Measurements from ENCODE around the gene BAZ2B. TPM values are rescaled to one million over a fixed set of nuclear protein-coding genes. Genes with fewer than 3 reads are reported as not detected.
A peak's percentile ranks its signal among the peaks of the same experiment; 100 is the strongest.

BAZ2B gene
- total RNA-seq, 1 experiment from 2014 or later, result 37.6 TPM

DNA sequence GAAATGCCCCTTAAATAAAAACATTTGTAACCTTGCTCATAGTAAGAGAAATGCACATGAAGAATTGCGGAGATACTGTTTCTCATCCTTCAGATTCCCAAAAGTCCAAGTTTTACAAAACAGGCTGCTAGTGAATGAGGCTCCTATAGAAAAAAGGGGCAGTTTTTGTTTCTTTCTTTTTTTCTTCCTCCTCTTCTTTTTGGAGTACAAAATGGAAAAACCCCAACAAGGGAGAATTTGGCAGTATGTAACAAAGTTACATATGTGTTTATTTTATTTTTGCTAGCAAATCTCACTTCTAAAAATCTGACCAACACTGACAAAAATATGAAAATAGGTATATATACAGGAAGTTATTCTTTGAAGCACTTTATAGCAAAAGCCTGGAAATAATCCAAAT, 7.1 kb upstream of the BAZ2B start:
- in situ Hi-C loops (cut with HindIII; ENCODE audit: low pct_unique_long_range_greater_than_20kb, low sequenced_read_pairs), result loop anchor here (25.0 kb wide), 1 partner anchor 89 kb away; the partner anchor contains the start of gene MARCHF7
- no peak for DNase-seq (ENCODE audit: low read depth, low spot score)

DNA sequence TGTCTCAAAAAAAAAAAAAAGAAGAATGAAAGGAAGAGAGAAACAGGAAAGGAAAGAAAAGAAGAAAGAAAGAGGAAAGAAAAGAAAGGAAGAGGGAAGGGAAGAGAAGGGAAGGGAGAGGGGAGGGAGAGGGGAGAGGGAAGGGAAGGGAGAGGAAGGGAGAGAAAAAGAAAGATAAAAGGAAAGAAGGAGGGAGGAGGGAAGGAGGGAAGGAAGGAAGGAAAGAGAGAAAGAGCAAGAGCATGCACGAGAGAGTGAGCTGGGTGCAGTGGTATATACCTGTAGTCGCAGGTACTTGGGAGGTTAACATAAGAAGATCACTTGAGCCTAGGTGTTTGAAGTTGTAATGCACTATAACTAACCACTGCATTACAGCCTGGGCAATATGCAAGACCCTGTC, 6.6 kb upstream of the BAZ2B start:
- in situ Hi-C loops (cut with HindIII; ENCODE audit: low pct_unique_long_range_greater_than_20kb, low sequenced_read_pairs), result loop anchor here (25.0 kb wide), 1 partner anchor 89 kb away; the partner anchor contains the start of gene MARCHF7
- DNase-seq (ENCODE audit: low read depth, low spot score), result no peak

DNA sequence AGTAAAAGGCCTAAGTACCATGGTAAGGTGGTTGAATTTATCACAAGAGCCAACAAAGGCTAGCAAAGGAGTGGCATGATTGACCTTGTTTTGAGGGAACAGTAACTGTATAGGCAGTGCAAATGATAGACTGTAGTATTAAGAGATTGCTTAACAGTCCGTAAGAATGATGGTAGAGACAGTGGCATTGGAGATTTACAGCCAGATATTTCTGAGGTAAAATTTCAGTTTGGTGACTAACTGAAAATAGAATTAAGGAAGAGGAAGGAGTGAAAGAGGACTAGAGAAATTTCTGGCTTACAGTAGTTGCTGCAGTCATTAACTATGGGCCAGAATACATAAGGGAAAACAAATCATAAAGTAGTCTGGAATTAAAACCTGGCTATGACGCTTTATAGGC, 4.4 kb upstream of the BAZ2B start:
- in situ Hi-C loops (cut with HindIII; ENCODE audit: low pct_unique_long_range_greater_than_20kb, low sequenced_read_pairs), result loop anchor here (25.0 kb wide), 1 partner anchor 92 kb away; the partner anchor contains the start of gene MARCHF7

DNA sequence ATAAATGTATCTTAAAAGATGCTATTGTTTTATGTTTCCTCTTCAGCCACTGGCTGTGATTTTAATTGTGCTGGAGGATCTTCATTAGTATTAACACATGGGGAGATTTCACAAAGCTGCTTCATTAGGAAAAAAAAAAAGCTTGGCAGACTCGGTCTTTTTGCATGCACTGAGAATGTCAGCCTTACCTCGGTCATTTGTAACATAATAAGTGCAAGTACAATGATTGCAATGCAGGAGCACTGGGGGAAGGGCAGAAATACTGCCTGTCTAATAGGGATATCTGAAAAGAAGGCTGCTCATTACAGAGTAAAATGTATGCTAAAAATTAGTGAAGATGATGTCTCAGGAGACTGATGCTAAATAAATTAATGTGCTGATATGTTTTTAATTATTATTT, 1.3 kb upstream of the BAZ2B start:
- in situ Hi-C loops (cut with HindIII; ENCODE audit: low pct_unique_long_range_greater_than_20kb, low sequenced_read_pairs), result loop anchor here (25.0 kb wide), 1 partner anchor 95 kb away; the partner anchor contains the start of gene MARCHF7
- no peak for DNase-seq (ENCODE audit: low read depth, low spot score)

More for the DNA sequence above, 4.4 kb upstream of the BAZ2B start:
- DNase-seq (ENCODE audit: low read depth, low spot score), result no peak

DNA sequence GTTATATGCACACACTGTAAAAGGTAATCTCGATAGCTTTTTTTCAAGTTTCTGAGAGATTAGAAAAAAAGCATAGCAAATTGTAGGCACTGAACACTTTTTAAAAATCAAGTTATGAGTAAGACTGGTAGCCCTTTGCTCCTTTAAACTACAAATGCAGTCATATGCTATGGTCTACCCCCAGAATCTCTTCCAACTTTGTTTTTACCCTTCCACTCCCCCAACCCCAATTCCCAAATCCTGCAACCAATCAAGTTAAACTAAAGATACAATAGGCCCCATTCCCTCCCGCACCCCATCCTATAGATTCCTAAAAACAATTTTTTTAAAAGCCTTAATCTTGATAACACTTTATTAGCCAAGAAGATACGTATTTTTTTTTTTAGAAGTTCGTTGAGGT, 752 bp upstream of the BAZ2B start:
- in situ Hi-C loops (cut with HindIII; ENCODE audit: low pct_unique_long_range_greater_than_20kb, low sequenced_read_pairs), result loop anchor here (25.0 kb wide), 1 partner anchor 95 kb away; the partner anchor contains the start of gene MARCHF7
- no peak for DNase-seq (ENCODE audit: low read depth, low spot score)

DNA sequence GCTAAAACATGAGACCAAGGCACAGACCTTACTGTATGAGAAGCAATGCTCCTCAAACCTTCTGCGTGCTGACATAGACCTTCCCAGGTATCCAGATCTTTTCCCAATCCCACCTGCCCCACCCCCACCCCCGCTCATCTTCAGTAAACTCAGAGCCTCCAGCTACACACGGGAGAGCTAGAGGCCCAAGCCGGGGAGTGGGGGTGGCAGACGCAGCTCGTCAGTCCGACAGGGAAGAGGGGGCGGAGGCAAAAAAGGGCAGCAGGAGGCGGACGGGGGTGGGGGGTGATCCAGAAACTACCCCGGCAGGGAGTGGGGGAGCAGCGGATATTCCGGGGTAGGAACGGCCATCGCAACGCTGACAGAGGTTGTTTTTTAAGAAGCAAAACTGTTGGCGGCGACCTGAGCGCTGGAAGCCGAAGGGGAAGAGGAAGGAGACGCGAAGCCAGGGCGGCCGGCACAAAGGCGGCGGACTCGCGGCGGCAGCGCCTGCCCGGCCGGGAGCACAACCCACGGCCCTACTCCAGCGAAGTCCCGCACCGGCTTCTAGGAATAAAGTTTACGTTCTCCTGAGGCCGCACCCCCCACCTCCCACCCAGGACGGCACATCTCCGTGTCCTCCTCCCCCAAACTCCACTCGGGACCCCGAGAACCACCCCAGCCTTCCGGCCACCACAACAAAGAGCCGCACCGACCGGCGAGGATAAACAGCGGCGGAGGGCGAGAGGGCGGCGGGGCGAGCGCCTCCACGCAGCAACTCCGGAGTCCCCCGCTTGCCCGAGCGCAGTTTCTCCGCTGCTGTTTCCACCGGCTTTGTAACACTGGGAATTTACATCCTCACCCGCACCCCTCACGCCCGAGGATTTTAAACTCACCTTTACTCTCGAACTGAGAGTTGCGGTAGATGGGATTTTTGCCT, 722 bp downstream of the BAZ2B start:
- in situ Hi-C loops (cut with HindIII; ENCODE audit: low pct_unique_long_range_greater_than_20kb, low sequenced_read_pairs), result loop anchor here (25.0 kb wide), 1 partner anchor 97 kb away; the partner anchor contains the start of gene MARCHF7
- peak; percentile 94 for DNase-seq (ENCODE audit: low read depth, low spot score)

DNA sequence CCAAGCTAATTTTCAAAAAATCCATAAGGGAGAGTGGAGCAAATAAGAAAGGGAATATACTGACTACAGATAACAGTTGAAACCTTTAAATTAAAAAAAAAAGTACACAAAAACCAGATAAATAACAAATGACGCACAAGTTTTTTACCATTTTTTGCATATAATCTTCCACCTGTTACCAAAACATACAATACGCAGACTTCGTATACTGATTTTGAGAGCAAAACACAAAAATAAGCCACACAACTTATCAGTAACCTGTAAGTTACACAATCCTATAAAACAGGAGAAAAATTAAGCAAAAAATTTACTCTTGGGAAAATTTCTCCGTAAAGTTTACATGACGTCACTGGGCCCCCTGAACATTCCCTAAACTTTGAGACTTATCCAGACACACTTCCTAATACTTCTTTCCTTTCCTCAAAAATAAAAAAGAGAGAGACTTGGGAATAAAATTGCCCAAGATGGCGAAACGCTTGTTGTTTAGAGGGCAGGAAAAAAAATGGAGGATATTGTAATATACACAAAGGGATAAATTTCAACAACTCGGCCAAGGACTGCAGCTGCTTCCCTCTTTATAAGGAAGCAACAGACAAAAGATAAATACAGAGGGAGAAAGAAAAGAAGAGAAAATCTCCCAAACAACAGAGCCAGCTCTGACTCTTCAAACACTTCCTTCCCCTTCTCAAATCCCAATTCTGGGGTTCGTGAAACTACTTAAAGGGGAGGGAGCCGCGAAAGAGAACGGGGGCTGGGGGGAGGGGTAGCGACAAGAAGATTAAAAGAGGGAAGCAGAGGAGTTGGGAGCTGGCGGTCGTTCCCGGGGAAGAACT, 1.6 kb downstream of the BAZ2B start:
- in situ Hi-C loops (cut with HindIII; ENCODE audit: low pct_unique_long_range_greater_than_20kb, low sequenced_read_pairs), result loop anchor here (25.0 kb wide), 1 partner anchor 98 kb away; the partner anchor contains the start of gene MARCHF7
- DNase-seq (ENCODE audit: low read depth, low spot score), result no peak

DNA sequence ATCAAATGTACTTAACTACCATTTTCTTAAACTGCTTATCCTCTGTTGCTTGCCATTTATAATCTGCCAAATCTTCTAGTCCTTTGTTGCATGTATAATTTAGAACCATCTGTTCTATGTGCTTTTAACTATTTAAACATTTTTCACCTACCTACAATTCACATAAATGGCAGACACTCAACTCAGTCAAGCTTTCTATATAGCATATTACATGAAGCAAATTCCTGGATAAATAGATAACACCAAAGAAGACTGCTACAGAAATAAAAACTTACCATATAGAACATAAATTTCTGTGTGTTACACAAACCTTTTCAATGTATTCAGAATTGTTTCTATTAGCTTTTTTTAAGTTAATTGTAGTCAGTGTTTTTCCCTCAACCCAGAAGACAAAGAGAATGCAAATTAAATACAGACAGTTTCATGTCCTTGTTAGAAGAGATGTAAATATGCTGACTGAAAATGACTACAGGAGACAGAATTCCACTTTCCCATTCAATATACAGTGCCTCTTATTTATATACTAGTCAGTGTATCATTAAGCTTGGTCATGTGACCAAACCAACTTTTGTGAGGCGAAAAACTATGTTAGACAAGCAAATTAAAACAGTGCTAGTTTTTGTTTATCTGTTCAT, 2.6 kb downstream of the BAZ2B start:
- in situ Hi-C loops (cut with HindIII; ENCODE audit: low pct_unique_long_range_greater_than_20kb, low sequenced_read_pairs), result loop anchor here (25.0 kb wide), 1 partner anchor 99 kb away; the partner anchor contains the start of gene MARCHF7
- DNase-seq (ENCODE audit: low read depth, low spot score), result peak; percentile 48

DNA sequence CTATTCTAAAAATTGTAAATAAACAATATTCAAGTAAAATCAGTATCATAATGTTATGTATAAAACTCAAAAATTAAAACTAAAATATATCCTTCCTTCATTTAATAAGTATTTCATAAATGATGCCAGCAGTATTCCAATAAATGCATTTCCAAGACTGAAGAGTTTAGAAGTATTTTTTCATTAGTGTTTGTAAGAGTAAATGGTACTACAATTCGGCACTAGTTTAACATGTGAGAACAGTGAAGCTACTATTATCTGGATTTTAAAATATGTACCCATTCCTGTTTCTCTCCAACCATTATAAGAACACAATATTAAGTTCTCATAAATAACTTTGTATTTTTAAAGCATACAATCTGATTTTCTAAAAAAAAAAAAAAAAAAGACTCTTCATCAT, 3.3 kb downstream of the BAZ2B start:
- DNase-seq (ENCODE audit: low read depth, low spot score), result no peak
- in situ Hi-C loops (cut with HindIII; ENCODE audit: low pct_unique_long_range_greater_than_20kb, low sequenced_read_pairs), result loop anchor here (25.0 kb wide), 1 partner anchor 99 kb away; the partner anchor contains the start of gene MARCHF7

DNA sequence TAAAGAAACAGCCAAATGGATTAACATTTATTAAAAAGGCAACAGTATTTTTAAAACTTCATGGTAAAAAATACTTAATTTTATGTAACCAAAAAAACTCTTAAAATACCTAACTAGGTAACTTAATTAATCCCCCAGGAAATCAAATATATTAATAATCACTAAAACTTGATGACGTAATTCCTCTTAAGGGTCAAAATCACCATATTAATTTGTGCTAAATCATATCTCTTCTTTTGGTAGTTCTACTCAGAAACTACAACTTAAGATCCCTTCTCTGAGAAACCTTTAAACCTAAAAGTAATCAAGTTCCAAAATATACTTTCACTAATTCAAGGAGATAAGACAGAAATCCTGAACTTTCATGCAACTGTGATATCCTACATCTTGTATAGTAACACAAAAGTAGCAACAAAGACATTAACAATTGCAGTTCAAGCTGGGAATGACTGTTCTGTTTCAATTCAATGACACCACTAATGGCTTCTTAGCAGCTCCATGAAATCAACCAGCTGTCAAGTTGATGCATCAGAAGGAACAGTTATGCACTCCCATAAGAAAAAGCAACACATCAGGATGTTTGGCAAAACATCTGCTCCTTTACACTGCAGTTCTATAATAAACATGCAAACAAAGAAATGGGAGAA, 4.0 kb downstream of the BAZ2B start:
- peak; percentile 48 for DNase-seq (ENCODE audit: low read depth, low spot score)
- in situ Hi-C loops (cut with HindIII; ENCODE audit: low pct_unique_long_range_greater_than_20kb, low sequenced_read_pairs), result loop anchor here (25.0 kb wide), 1 partner anchor 100 kb away; the partner anchor contains the start of gene MARCHF7

DNA sequence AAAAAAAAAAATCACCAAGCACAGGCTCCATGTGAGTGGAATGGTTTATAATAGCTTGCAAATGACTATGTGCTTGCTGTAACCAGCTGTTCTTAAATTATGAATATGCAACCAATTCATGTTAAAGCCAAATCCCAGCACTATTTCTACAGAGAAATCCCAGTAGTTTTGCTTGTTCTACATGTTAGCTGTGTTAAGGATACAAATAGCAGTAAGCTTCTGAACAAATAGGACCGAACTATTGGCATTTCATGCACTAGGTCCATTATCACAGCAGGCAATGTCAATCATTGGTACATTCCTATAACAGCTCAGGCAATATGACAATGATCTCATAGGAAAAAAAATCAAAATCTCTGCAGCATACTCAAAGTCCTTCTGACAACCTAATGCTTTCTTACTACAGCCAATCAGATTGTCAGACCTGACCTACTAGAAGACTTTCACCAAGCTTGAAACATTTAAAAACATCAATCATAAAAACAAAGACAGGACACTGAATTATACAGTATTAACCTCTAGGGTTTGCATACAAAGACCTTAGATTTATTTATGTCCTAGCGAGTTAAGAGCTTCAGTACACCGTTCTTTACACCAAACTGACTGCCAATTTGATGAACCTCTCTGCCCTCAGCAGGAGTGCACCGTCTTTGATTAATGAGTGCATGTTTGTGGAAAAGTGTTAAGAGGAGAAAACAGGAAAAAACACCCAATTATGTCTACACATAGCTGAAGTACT, 6.4 kb downstream of the BAZ2B start:
- in situ Hi-C loops (cut with HindIII; ENCODE audit: low pct_unique_long_range_greater_than_20kb, low sequenced_read_pairs), result loop anchor here (25.0 kb wide), 1 partner anchor 102 kb away; the partner anchor contains the start of gene MARCHF7

DNA sequence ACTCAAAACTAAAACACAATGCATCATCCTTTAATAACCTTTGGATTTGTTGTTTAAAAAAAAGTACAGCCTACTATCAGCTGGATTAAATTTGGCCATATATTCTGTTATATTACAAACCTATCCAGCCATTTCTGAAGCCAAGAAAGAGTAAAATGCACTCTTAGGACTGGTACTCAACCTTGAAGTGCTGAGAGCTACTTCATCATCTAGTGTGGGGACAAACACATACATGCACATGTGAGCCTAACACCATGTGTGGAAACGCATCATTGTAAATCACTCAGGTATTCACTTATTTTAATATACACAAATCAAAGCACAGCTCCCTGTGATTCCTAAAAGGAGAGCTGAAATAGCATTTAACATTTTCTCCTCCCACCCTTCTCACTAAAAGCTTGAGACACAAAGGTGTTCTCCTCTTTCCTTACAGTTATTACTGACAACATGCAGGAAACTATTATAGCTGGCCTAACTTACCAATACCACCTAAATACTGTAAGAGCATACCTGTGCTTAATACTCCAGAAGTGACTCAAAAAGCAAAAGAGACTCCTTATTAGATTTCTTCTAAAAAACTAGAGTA, 7.5 kb downstream of the BAZ2B start:
- no peak for DNase-seq (ENCODE audit: low read depth, low spot score)
- in situ Hi-C loops (cut with HindIII; ENCODE audit: low pct_unique_long_range_greater_than_20kb, low sequenced_read_pairs), result loop anchor here (25.0 kb wide), 1 partner anchor 103 kb away; the partner anchor contains the start of gene MARCHF7

More for the DNA sequence above, 6.4 kb downstream of the BAZ2B start:
- DNase-seq (ENCODE audit: low read depth, low spot score), result no peak

DNA sequence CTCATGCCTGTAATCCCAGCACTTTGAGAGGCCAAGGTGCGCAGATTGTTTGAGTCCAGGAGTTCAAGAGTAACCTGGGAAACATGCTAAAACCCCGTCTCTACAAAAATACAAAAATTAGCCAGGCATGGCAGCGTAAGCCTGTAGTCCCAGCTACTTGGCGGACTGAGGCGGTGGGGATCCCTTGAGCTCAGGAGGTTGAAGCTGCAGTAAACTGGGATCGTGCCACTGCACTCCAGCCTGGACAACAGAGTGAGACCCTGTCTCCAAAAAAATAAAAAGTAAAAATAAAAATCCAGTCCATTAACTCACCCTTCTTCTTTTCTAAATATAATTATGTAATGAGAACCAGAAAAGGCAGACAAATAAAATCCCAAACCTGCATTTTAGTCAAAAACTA, 8.2 kb downstream of the BAZ2B start:
- DNase-seq (ENCODE audit: low read depth, low spot score), result no peak
- in situ Hi-C loops (cut with HindIII; ENCODE audit: low pct_unique_long_range_greater_than_20kb, low sequenced_read_pairs), result loop anchor here (25.0 kb wide), 1 partner anchor 104 kb away; the partner anchor contains the start of gene MARCHF7

DNA sequence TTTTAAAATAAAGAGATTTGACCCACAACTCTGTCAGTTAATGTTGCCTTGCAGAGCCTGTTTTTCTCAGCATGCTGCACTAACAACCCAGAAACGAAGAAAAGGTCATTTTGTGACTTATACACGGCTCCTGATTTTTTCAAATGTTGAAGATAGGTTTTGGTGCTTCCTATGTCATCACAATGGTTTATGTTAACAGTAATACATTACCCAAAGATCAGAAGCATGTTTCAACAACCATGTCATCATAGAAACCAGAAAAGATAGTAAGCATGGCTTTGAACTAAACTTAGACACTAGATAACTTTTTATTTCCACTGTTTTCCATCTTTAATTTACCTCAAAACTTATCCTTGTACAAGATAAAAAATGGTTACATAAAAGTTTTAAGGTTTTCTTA, 10.1 kb downstream of the BAZ2B start:
- no peak for DNase-seq (ENCODE audit: low read depth, low spot score)
- in situ Hi-C loops (cut with HindIII; ENCODE audit: low pct_unique_long_range_greater_than_20kb, low sequenced_read_pairs), result loop anchor here (25.0 kb wide), 1 partner anchor 106 kb away; the partner anchor contains the start of gene MARCHF7

DNA sequence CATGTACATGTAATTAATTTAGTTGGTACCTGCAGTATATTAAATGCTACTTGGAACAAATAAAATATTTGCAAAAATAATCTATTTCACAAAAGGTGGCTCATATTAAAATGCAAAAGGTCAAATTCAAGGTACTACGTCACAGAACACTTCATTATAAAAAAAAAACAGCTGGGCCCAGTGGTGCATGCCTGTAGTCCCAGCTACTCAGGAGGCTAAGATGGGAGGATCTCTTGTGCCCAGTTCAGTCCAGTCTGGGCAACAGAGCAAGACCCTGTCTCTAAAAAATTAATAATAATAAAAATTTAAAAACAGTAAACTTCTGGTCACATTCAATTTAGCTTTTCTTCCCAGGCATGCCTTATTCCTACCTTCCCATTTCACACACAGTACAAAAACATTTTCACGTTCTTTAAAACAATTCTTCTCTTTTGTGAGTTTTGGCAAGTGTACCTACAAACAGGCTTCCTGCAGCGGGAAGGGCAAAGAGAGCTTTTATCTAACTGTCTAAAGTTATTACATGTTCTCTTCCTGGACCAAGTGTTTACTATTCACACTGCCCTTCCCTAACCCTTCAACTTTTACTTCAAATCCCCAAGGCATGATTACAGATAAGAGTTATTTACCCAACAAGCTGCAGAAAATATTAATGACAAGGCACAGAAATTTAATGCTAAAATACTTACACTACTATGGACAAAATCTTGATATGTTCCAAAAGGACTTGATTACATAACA, 10.7 kb downstream of the BAZ2B start:
- in situ Hi-C loops (cut with HindIII; ENCODE audit: low pct_unique_long_range_greater_than_20kb, low sequenced_read_pairs), result loop anchor here (25.0 kb wide), 1 partner anchor 107 kb away; the partner anchor contains the start of gene MARCHF7
- DNase-seq (ENCODE audit: low read depth, low spot score), result no peak

Data from SK-MEL-5 (cell line).